Keratinocyte (primary cell): ENCODE measurements around the gene DOP1B.

ENCODE experiments used
- EZH2 ChIP-seq: IDR thresholded peaks from one replicate; pipeline ENCODE4 v1.6.1; 2012; ENCODE audit warnings: inconsistent platforms, mild to moderate bottlenecking, low read length, moderate library complexity
- TF ChIP-seq, protein P1 (sequence below), 3 experiments: IDR thresholded peaks in 1 of 3; conservative IDR thresholded peaks in 1 of 3; optimal IDR thresholded peaks in 1 of 3; 2 replicates in 2 of 3; 3 replicates in 1 of 3; pipeline versions ENCODE3 to v1.5.1; 2011; ENCODE audit warnings: low read length in 3 of 3, mild to moderate bottlenecking in 3 of 3, moderate library complexity in 2 of 3, control low read depth in 1 of 3, inconsistent platforms in 1 of 3; ENCODE audit not compliant: insufficient read depth in 2 of 3; ENCODE audit errors: extremely low read depth in 1 of 3

DNA sequence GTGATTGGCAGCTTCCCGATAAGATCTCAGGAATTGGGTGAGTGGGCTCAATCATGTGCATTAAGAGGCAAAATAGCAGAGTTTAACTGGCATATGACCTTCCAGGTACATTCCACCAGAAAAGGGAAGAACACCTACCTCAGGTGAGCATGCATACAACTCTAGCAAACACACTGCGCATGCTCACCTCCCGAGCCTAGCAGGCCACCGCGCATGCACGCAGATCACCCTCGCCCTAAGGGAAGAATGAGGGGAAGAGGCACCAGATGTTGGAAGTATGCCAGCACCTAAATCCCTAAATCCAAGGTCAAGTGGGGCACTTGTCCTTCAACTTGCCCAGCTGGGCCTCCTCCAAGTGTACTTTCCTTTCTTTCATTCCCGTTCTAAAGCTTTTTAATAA, 45.4 kb upstream of the DOP1B start:
- TF ChIP-seq, protein P1, sequence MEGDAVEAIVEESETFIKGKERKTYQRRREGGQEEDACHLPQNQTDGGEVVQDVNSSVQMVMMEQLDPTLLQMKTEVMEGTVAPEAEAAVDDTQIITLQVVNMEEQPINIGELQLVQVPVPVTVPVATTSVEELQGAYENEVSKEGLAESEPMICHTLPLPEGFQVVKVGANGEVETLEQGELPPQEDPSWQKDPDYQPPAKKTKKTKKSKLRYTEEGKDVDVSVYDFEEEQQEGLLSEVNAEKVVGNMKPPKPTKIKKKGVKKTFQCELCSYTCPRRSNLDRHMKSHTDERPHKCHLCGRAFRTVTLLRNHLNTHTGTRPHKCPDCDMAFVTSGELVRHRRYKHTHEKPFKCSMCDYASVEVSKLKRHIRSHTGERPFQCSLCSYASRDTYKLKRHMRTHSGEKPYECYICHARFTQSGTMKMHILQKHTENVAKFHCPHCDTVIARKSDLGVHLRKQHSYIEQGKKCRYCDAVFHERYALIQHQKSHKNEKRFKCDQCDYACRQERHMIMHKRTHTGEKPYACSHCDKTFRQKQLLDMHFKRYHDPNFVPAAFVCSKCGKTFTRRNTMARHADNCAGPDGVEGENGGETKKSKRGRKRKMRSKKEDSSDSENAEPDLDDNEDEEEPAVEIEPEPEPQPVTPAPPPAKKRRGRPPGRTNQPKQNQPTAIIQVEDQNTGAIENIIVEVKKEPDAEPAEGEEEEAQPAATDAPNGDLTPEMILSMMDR (optimal IDR thresholded peaks at IDR 0.05 in 1 of 3, IDR thresholded peaks at IDR 0.05 in 1 of 3, conservative IDR thresholded peaks at IDR 0.05 in 1 of 3; ENCODE audit: extremely low read depth in 1 of 3, insufficient read depth in 2 of 3, low read length in 3 of 3), result no peak
- TF ChIP-seq EZH2, result no peak
